IMR-90 (cell line): Measurements from ENCODE around the gene ZNF761. TPM values are rescaled to one million over a fixed set of nuclear protein-coding genes. Genes with fewer than 3 reads are reported as not detected.

Source experiments
- ATAC-seq: fragments of 200-7000 bp; cut with Tn5 transposase; 2 replicates; pipeline ENCODE4 v1.9.1; 2020; ENCODE audit warnings: low read depth, mild to moderate bottlenecking, moderate library complexity
- BruUV-seq: library from RNA; stranded (reverse); fragments of 400-500 nt; replicated peaks from 2 replicates; lab custom pipeline; 2021; lab: Mats Ljungman, UMichigan
- CTCF ChIA-PET: fragments of 300-600 bp; formaldehyde crosslinking; extraction: SDS; loops from one replicate; lab custom pipeline; 2021; ENCODE audit warnings: antibody characterized with exemption; lab: Yijun Ruan, JAX
- POLR2A ChIA-PET: fragments of 300-600 bp; sonication (Branson Sonifier 250); formaldehyde crosslinking; loops from one replicate; lab custom pipeline; 2022; ENCODE audit warnings: antibody characterized with exemption; ENCODE audit not compliant: unreplicated experiment; lab: Charles Lee
- DNase-seq: peaks from one replicate; pipeline ENCODE4 v3.0.0; 2013
- H2AFZ ChIP-seq: replicated peaks from 2 replicates; pipeline ENCODE3; 2013; ENCODE audit warnings: low read length, mild to moderate bottlenecking; ENCODE audit not compliant: poor library complexity
- H2AK5ac ChIP-seq: 2 replicates; pipeline ENCODE4 v1.6.1; 2013; ENCODE audit warnings: low read depth, low read length, inconsistent platforms
- H2AK9ac ChIP-seq: replicated peaks from 2 replicates; pipeline ENCODE3; 2013; ENCODE audit warnings: mild to moderate bottlenecking, low read depth, low read length, moderate library complexity; ENCODE audit not compliant: poor library complexity
- H2BK120ac ChIP-seq: 2 replicates; pipeline ENCODE4 v1.6.1; 2013; ENCODE audit warnings: low read depth, low read length, inconsistent platforms
- H2BK15ac ChIP-seq: 3 replicates; pipeline ENCODE4 v1.6.1; 2013; ENCODE audit warnings: low read depth, low read length, inconsistent platforms
- H2BK20ac ChIP-seq: 2 replicates; pipeline ENCODE4 v1.6.1; 2013; ENCODE audit warnings: low read depth, mild to moderate bottlenecking, inconsistent platforms, low read length, moderate library complexity
- H2BK5ac ChIP-seq: 2 replicates; pipeline ENCODE4 v1.6.1; 2013; ENCODE audit warnings: mild to moderate bottlenecking, low read depth, low read length, inconsistent platforms; ENCODE audit not compliant: poor library complexity, severe bottlenecking
- H3K14ac ChIP-seq: replicated peaks from 2 replicates; pipeline ENCODE4 v1.6.1; 2013; ENCODE audit warnings: low read depth, low read length, inconsistent platforms
- H3K18ac ChIP-seq: 2 replicates; pipeline ENCODE4 v1.6.1; 2013; ENCODE audit warnings: low read depth, low read length, control low read depth
- H3K23ac ChIP-seq: 2 replicates; pipeline ENCODE4 v1.6.1; 2013; ENCODE audit warnings: low read depth, low read length, inconsistent platforms
- H3K27ac ChIP-seq: 2 replicates; pipeline ENCODE4 v1.5.1; 2013; ENCODE audit warnings: mild to moderate bottlenecking, control low read depth, low read length; ENCODE audit not compliant: insufficient read depth
- H3K27me3 ChIP-seq: 2 replicates; pipeline ENCODE4 v1.6.1; 2013; ENCODE audit warnings: low read length; ENCODE audit not compliant: control insufficient read depth, insufficient read depth
- H3K36me3 ChIP-seq: 2 replicates; pipeline ENCODE4 v1.6.1; 2013; ENCODE audit warnings: low read length, mixed read lengths; ENCODE audit not compliant: control insufficient read depth, insufficient read depth
- H3K4ac ChIP-seq: 2 replicates; pipeline ENCODE4 v1.6.1; 2013; ENCODE audit warnings: low read depth, low read length, inconsistent platforms
- H3K4me1 ChIP-seq: 2 replicates; pipeline ENCODE4 v1.6.1; 2013; ENCODE audit warnings: low read length, mixed read lengths; ENCODE audit not compliant: control insufficient read depth, insufficient read depth
- H3K4me2 ChIP-seq: 2 replicates; pipeline ENCODE4 v1.6.1; 2013; ENCODE audit warnings: low read depth, mild to moderate bottlenecking, control low read depth, low read length, moderate library complexity
- H3K4me3 ChIP-seq: 2 replicates; pipeline ENCODE4 v1.5.1; 2013; ENCODE audit warnings: low read depth, mild to moderate bottlenecking, control low read depth, low read length, moderate library complexity; ENCODE audit not compliant: insufficient read depth
- H3K56ac ChIP-seq: 2 replicates; pipeline ENCODE4 v1.6.1; 2013; ENCODE audit warnings: low read length, inconsistent platforms; ENCODE audit not compliant: insufficient read depth; ENCODE audit errors: extremely low read depth
- H3K79me1 ChIP-seq, 2 experiments: 2 replicates each; pipeline ENCODE4 v1.6.1; 2013; ENCODE audit warnings: low read length in 2 of 2, inconsistent platforms in 1 of 2, low read depth in 1 of 2
- H3K9ac ChIP-seq: 2 replicates; pipeline ENCODE4 v1.6.1; 2013; ENCODE audit warnings: low read depth, low read length, control low read depth
- H3K9me1 ChIP-seq: 2 replicates; pipeline ENCODE4 v1.6.1; 2013; ENCODE audit warnings: low read length, inconsistent platforms; ENCODE audit not compliant: insufficient read depth
- H3K9me3 ChIP-seq: 2 replicates; pipeline ENCODE4 v1.6.1; 2013; ENCODE audit warnings: low read length; ENCODE audit not compliant: control insufficient read depth, insufficient read depth
- H4K20me1 ChIP-seq: 2 replicates; pipeline ENCODE4 v1.6.1; 2013; ENCODE audit warnings: low read length, inconsistent platforms; ENCODE audit not compliant: insufficient read depth
- H4K5ac ChIP-seq: 2 replicates; pipeline ENCODE4 v1.6.1; 2013; ENCODE audit warnings: mild to moderate bottlenecking, low read depth, low read length, control low read depth
- H4K8ac ChIP-seq, 2 experiments: 2 replicates each; pipeline ENCODE4 v1.6.1; 2013; ENCODE audit warnings: low read depth in 2 of 2, low read length in 2 of 2, control low read depth in 1 of 2, inconsistent platforms in 1 of 2
- H4K91ac ChIP-seq: 2 replicates; pipeline ENCODE4 v1.6.1; 2013; ENCODE audit warnings: low read depth, low read length, inconsistent platforms; ENCODE audit not compliant: insufficient read depth
- BHLHE40 ChIP-seq: fragments of 150-350 bp; IDR thresholded peaks from 2 replicates; pipeline ENCODE4 v1.6.1; 2016; ENCODE audit warnings: mild to moderate bottlenecking, low read depth, low read length
- CEBPB ChIP-seq: IDR thresholded peaks from 2 replicates; pipeline ENCODE4 v1.6.1; 2012; ENCODE audit warnings: low read depth, low read length, improper control_type of control experiment
- CTCF ChIP-seq: conservative IDR thresholded peaks from 2 replicates; pipeline ENCODE4 v1.5.1; 2012; ENCODE audit warnings: mild to moderate bottlenecking, low read depth, low read length, improper control_type of control experiment
- FOS ChIP-seq: fragments of 150-350 bp; IDR thresholded peaks from 2 replicates; pipeline ENCODE4 v1.6.1; 2016; ENCODE audit warnings: low read depth, low read length
- MAFK ChIP-seq: IDR thresholded peaks from 2 replicates; pipeline ENCODE4 v1.6.1; 2012; ENCODE audit warnings: low read depth, low read length, improper control_type of control experiment
- MAZ ChIP-seq: IDR thresholded peaks from 2 replicates; pipeline ENCODE4 v1.6.1; 2012; ENCODE audit warnings: low read depth, mild to moderate bottlenecking, low read length, improper control_type of control experiment, moderate library complexity, borderline replicate concordance
- MXI1 ChIP-seq: IDR thresholded peaks from 2 replicates; pipeline ENCODE4 v1.6.1; 2012; ENCODE audit warnings: low read depth, mild to moderate bottlenecking, low read length, moderate library complexity, borderline replicate concordance
- POLR2A ChIP-seq: IDR thresholded peaks from 2 replicates; pipeline ENCODE4 v1.6.1; 2012; ENCODE audit warnings: mild to moderate bottlenecking, low read depth, low read length
- RAD21 ChIP-seq: IDR thresholded peaks from 2 replicates; pipeline ENCODE4 v1.6.1; 2012; ENCODE audit warnings: low read length, improper control_type of control experiment
- RCOR1 ChIP-seq: IDR thresholded peaks from 2 replicates; pipeline ENCODE4 v1.6.1; 2012; ENCODE audit warnings: mild to moderate bottlenecking, low read length, improper control_type of control experiment; ENCODE audit not compliant: insufficient replicate concordance
- RFX5 ChIP-seq: IDR thresholded peaks from 2 replicates; pipeline ENCODE4 v1.8.0; 2012; ENCODE audit warnings: low read depth, mild to moderate bottlenecking, low read length, moderate library complexity
- SMC3 ChIP-seq: fragments of 150-350 bp; IDR thresholded peaks from 2 replicates; pipeline ENCODE4 v1.6.1; 2016; ENCODE audit warnings: low read depth, mild to moderate bottlenecking, antibody characterized with exemption, low read length, moderate library complexity
- USF2 ChIP-seq: fragments of 150-350 bp; IDR thresholded peaks from 2 replicates; pipeline ENCODE4 v1.6.1; 2017; ENCODE audit warnings: mild to moderate bottlenecking, antibody characterized with exemption, low read length, low read depth
- WGBS, 2 experiments: methylation state at CpG; one replicate each; pipeline versions ENCODE4 v1.1.5 to v1.1.7; 2013; ENCODE audit warnings: missing lambda C conversion rate in 2 of 2; ENCODE audit not compliant: insufficient read length in 1 of 2; ENCODE audit errors: extremely low coverage in 2 of 2; 5-methylcytosine and 5-hydroxymethylcytosine counted together
- dilution Hi-C: fragments of 300-500 bp; cut with HindIII; formaldehyde crosslinking; loops from one replicate; pipeline ENCODE4 v1.14.3; 2018; ENCODE audit warnings: low sequenced_read_pairs; ENCODE audit not compliant: unreplicated experiment
- in situ Hi-C: fragments of 300-500 bp; cut with MboI; formaldehyde crosslinking; loops from 3 replicates; pipeline ENCODE4 v1.14.3; 2019; ENCODE audit warnings: low sequenced_read_pairs, inconsistent platforms, mixed read lengths
- intact Hi-C: fragments of 100-400 bp; cut with micrococcal nuclease; formaldehyde crosslinking; loops from 2 replicates; pipeline ENCODE4 v1.10.0; 2022
- polyA plus RNA-seq, 3 experiments: library from polyadenylated mRNA; depleted of rRNA; stranded (reverse); fragments of >200 nt; gene quantifications; 2 replicates each; pipeline ENCODE4 v1.2.3, GENCODE V29; 2012; ENCODE audit warnings: low replicate concordance in 1 of 3
- total RNA-seq: library from RNA; depleted of rRNA; stranded (reverse); fragments of >200 nt; gene quantifications from 2 replicates; pipeline ENCODE4 v1.2.3, GENCODE V29; 2012
- TF ChIP-seq, protein P1 (sequence below): fragments of 150-350 bp; IDR thresholded peaks from 2 replicates; pipeline ENCODE4 v1.6.1; 2016; ENCODE audit warnings: low read depth, mild to moderate bottlenecking, low read length, moderate library complexity, borderline replicate concordance

The ZNF761 gene
- total and polyA plus RNA-seq, 2 of the 4 experiments (the other 2 are of a cell fraction): 7.9 to 21.9 TPM

GRCh38 chr19:53389571-53389970, 42.2 kb upstream of the ZNF761 start:
- Histone ChIP-seq H4K91ac (no peak overlapping the region), H2AK9ac (no peak overlapping the region), H2AFZ (no peak overlapping the region), H2BK5ac (no peak overlapping the region), H3K79me1 (no peaks in the 10 kb centered on the region), H3K4me3 (no peak overlapping the region), H3K14ac (no peak overlapping the region), H3K18ac (no peak overlapping the region), H3K4me1 (no peaks in the 10 kb centered on the region; the same call in 1 of the 2 replicates), H2BK120ac (no peak overlapping the region), H3K9me3 (peaks cover 9% of the 10 kb centered on the region), H3K27me3 (no peaks in the 10 kb centered on the region), H2BK20ac (no peak overlapping the region), H3K9ac (no peak overlapping the region), H3K4ac (no peak overlapping the region), H3K23ac (no peak overlapping the region), H4K5ac (no peak overlapping the region), H4K8ac (no peak overlapping the region), H3K4me2 (no peak overlapping the region), H3K27ac (no peak overlapping the region), H2BK15ac (no peak overlapping the region), H3K36me3 (0 out of 2 replicates have a peak, but pooled peaks cover 3% of the 10 kb centered on the region), H3K56ac (no peak overlapping the region), H4K20me1 (no peaks in the 10 kb centered on the region), H2AK5ac (no peak overlapping the region), H3K9me1 (no peaks in the 10 kb centered on the region)
- ChIA-PET POLR2A (no interaction called here), CTCF (no interaction called here)
- TF ChIP-seq SMC3: no peak
- TF ChIP-seq USF2: no peak
- TF ChIP-seq RFX5: no peak
- TF ChIP-seq MXI1: no peak
- TF ChIP-seq BHLHE40: no peak
- TF ChIP-seq CTCF: no peak
- no peak for TF ChIP-seq MAZ
- no peak for TF ChIP-seq MAFK
- TF ChIP-seq, protein P1, sequence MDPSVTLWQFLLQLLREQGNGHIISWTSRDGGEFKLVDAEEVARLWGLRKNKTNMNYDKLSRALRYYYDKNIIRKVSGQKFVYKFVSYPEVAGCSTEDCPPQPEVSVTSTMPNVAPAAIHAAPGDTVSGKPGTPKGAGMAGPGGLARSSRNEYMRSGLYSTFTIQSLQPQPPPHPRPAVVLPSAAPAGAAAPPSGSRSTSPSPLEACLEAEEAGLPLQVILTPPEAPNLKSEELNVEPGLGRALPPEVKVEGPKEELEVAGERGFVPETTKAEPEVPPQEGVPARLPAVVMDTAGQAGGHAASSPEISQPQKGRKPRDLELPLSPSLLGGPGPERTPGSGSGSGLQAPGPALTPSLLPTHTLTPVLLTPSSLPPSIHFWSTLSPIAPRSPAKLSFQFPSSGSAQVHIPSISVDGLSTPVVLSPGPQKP: no peak
- TF ChIP-seq POLR2A: no peak
- no peak for TF ChIP-seq RCOR1
- TF ChIP-seq RAD21: no peak
- no peak for TF ChIP-seq FOS
- TF ChIP-seq CEBPB: no peak
- BruUV-seq: no TSS peak
- dilution Hi-C loops: no loop called here
- intact Hi-C loops: no loop called here
- 86% methylated on average over 1 of the region's 8 CpGs; no CpG with 5 or more reads in 1 of the 2 experiments for WGBS, 2 experiments
- DNase-seq (no peak), ATAC-seq (no peak)
- in situ Hi-C loops: no loop called here
